Measurements from ENCODE around the gene SERINC5.
"Not testable (repeated sequence)": the region's sequence is repeated elsewhere in the genome, so short reads cannot be mapped to it uniquely, and the experiment has no call there.

Gene SERINC5

DNA sequence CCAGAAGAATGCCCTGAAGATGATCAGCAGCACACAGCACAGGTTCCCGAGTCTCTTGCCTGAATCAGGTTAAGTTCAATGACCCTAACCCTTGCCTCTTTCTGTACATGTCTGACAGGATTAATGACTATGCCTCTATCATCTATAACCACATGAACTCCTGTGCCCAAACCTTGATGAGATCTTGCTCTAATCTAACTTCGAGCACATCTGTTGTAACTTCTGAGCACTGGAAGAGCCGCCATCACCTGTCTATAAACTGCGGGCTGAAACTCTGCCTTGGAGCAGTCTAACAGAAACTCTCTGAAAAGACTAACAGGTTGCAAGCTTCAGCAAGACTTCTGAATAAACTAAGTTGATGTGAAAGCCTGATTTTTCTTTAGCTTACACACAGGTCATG, 44.5 kb downstream of the SERINC5 start:
- TF ChIP-seq, protein P1, sequence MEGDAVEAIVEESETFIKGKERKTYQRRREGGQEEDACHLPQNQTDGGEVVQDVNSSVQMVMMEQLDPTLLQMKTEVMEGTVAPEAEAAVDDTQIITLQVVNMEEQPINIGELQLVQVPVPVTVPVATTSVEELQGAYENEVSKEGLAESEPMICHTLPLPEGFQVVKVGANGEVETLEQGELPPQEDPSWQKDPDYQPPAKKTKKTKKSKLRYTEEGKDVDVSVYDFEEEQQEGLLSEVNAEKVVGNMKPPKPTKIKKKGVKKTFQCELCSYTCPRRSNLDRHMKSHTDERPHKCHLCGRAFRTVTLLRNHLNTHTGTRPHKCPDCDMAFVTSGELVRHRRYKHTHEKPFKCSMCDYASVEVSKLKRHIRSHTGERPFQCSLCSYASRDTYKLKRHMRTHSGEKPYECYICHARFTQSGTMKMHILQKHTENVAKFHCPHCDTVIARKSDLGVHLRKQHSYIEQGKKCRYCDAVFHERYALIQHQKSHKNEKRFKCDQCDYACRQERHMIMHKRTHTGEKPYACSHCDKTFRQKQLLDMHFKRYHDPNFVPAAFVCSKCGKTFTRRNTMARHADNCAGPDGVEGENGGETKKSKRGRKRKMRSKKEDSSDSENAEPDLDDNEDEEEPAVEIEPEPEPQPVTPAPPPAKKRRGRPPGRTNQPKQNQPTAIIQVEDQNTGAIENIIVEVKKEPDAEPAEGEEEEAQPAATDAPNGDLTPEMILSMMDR (conservative IDR thresholded peaks at IDR 0.05; ENCODE audit: low read depth, low read length): no peak
- no peak overlapping the region for H3K4me3 ChIP-seq (ENCODE audit: low read depth, low read length)
- DNase-seq (ENCODE audit: low read depth): no peak

DNA sequence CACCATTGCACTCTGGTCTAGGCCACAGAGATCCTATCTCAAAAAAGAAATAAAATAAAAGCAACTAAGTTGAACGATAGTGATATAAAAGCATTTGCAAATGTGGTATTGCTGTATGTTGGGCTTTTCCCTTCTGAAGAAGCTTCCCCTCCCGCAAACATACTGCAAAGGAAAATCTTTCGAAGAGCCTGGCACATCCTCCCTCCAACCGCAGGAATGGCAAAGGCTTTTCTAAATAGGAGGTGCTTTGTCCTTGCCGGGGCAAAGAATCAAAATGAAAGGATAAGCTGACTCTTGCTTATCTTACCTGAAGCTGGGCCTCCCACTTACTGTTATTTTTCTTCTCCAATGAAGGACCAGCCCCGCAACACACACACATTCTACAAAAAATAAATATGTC, 45.8 kb downstream of the SERINC5 start:
- no peak overlapping the region for H3K4me3 ChIP-seq (ENCODE audit: low read depth, low read length)
- no peak for DNase-seq (ENCODE audit: low read depth)
- TF ChIP-seq, protein P1 (conservative IDR thresholded peaks at IDR 0.05; ENCODE audit: low read depth, low read length): no peak

DNA sequence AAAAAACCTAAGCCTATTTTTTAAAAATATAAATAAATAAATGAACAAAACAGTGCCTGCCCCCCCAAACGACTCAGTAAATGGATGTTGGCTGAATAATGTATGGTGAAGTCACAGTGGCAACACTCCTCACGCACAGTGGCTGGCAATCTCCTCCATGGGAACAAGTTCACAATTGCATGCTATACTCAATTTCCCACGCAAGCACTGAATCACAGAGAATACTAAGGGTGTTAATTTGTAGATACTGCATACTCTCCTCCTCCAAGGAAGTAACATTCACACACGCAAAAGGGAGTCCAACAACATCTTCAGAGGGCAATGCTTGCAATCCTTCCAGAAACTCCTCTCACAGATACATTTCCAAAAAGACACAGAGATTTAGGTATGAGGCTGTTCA, 47.5 kb downstream of the SERINC5 start:
- DNase-seq (ENCODE audit: low read depth): no peak
- TF ChIP-seq, protein P1 (conservative IDR thresholded peaks at IDR 0.05; ENCODE audit: low read depth, low read length): no peak
- no peak overlapping the region for H3K4me3 ChIP-seq (ENCODE audit: low read depth, low read length)

DNA sequence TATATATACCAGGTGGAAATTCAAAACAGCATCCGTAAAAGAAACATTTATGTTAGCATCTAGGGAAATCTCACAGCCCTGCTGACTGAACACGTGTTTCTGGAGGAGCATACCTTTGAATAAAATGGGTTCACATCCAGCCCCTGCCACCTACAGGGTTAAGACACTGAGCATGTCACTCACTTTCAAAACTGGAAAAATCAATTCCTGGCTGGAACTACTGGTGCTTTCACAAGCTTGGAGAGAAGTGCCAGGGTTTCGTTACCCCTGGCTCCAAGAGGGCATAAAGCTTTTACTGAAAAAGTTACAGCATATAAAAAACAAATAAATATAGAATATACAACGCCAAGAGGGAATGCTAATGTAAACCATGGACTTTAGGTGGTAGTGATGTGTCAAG, 48.0 kb downstream of the SERINC5 start:
- DNase-seq (ENCODE audit: low read depth): no peak
- TF ChIP-seq, protein P1 (conservative IDR thresholded peaks at IDR 0.05; ENCODE audit: low read depth, low read length): no peak
- no peak overlapping the region for H3K4me3 ChIP-seq (ENCODE audit: low read depth, low read length)

DNA sequence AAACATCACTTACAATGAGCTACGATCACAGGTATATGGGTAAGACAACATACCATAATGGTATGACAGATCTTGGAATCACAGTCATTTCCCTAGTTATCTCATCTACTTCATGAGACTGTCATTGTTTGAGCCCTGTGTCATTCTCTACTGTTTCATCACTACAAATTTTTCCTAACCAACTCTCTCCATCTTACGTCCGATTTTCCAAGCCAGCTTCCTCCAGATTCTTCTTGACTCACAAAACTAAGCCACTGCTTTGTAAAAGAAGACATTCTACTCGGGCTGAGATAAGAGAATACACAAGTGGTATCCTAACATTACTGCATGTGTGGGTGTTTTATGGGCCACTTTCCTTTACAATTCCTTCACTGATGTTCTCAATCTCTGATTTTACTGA, 49.6 kb downstream of the SERINC5 start:
- peak; percentile 41 for DNase-seq (ENCODE audit: low read depth)
- TF ChIP-seq, protein P1 (conservative IDR thresholded peaks at IDR 0.05; ENCODE audit: low read depth, low read length): no peak
- no peak overlapping the region for H3K4me3 ChIP-seq (ENCODE audit: low read depth, low read length)

DNA sequence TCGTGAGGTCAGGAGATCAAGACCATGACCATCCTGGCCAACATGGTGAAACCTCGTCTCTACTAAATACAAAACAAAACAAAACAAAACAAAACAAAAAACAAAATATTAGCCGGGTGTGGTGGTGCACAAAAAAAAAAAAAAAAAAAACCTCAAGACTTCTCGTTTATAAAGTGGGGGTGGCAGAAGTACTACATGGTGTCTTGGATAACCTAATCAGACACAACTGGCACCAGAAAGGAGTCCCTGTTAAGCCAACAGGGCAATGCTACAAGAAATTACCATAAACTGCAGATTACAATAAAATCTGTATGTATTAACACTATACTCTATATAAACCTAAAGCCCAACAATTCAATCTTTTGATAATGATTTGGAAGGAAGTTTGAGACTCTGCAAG, 50.0 kb downstream of the SERINC5 start:
- TF ChIP-seq, protein P1 (conservative IDR thresholded peaks at IDR 0.05; ENCODE audit: low read depth, low read length): no peak
- DNase-seq (ENCODE audit: low read depth): no peak
- no peak overlapping the region for H3K4me3 ChIP-seq (ENCODE audit: low read depth, low read length)

DNA sequence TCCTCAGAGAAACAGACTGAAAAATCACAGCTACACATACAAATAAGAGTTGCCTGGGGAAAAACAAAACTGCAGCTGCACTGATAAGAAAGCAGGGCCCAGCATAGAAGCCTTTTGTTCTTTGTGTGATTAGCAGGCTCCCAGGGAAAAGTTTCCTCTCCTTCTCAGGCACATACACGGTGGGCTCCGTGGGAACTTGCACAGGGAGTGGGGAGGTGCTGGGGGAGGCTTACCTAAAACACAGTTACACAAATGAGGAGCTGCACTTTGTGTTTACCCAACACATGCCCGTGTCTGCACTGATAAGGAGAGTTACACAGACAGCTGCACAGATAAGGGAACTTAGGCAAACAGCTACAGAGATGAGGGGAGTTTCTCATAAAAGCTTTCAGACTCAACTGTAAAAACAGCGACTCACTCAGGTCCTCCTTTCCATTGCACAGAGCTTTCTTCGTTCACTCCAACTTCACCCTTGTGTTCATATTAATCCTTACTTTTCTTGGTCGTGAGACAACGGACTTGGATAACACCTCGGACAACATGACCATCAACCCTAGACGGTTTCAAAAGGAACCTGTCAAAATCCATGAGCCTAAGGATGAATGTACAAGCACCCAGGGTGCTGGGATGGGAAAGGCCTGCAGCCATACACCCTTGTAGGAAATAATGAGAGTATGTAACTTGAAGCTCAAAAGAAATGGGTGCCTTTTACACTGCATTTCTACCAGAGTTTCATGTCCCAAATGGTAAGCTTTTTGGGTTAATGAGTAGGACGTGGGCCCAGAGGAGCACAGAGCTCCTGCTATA, 50.8 kb downstream of the SERINC5 start:
- TF ChIP-seq, protein P1 (conservative IDR thresholded peaks at IDR 0.05; ENCODE audit: low read depth, low read length): peak; percentile 28
- H3K4me3 ChIP-seq (ENCODE audit: low read depth, low read length): no peak overlapping the region
- DNase-seq (ENCODE audit: low read depth): peak; percentile 57

DNA sequence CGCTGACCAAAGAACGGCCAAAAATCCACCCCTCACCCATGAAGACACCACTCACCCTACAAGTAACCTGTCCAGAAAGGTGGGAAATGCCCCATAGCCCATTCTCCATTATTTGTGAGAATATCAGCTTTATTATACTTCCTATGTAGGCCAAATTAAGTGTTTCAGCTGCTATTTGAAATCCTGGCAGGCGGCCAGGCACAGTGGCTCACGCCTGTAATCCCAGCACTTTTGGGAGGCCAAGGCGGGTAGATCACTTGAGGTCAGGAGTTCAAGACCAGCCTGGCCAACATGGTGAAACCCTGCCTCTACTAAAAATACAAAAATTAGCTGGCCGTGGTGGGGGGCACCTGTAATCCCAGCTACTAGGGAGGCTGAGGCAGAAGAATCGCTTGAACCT, 54.1 kb downstream of the SERINC5 start:
- H3K4me3 ChIP-seq (ENCODE audit: low read depth, low read length); DNase-seq (ENCODE audit: low read depth): not testable (repeated sequence)
